Liver (tissue), 3 donors: ENCODE data around the gene PAK4.

Experiments
- FOXA2 ChIP-seq: IDR thresholded peaks from 2 replicates; pipeline ENCODE4 v1.6.1; 2016; ENCODE audit warnings: antibody characterized with exemption
- GABPA ChIP-seq, 2 donors: IDR thresholded peaks in 1 of 2; conservative IDR thresholded peaks in 1 of 2; 2 replicates each; pipeline ENCODE4 v1.6.1; 2016; ENCODE audit warnings: antibody characterized with exemption in 2 of 2, mild to moderate bottlenecking in 1 of 2, moderate library complexity in 1 of 2
- NR2F2 ChIP-seq: IDR thresholded peaks from 2 replicates; pipeline ENCODE4 v1.6.1; 2016; ENCODE audit warnings: antibody characterized with exemption
- RAD21 ChIP-seq, 2 donors: IDR thresholded peaks; 2 replicates each; pipeline ENCODE4 v1.6.1; 2016; ENCODE audit warnings: antibody characterized with exemption in 2 of 2, mild to moderate bottlenecking in 2 of 2
- TAF1 ChIP-seq: conservative IDR thresholded peaks from 2 replicates; pipeline ENCODE4 v1.6.1; 2016; ENCODE audit warnings: antibody characterized with exemption, mild to moderate bottlenecking
- YY1 ChIP-seq: IDR thresholded peaks from 2 replicates; pipeline ENCODE4 v1.6.1; 2016; ENCODE audit warnings: antibody characterized with exemption, mild to moderate bottlenecking
- TF ChIP-seq, protein P1 (sequence below): fragments of 150-350 bp; IDR thresholded peaks from 2 replicates; pipeline ENCODE4 v1.5.1; 2017; ENCODE audit warnings: improper control_type of control experiment, low read depth, low read length; ENCODE audit not compliant: missing input control
- TF ChIP-seq, protein P2 (sequence below): IDR thresholded peaks from 2 replicates; pipeline ENCODE4 v1.6.1; 2016; ENCODE audit warnings: antibody characterized with exemption
- donor health status: healthy.
- donor health status: healthy.

DNA sequence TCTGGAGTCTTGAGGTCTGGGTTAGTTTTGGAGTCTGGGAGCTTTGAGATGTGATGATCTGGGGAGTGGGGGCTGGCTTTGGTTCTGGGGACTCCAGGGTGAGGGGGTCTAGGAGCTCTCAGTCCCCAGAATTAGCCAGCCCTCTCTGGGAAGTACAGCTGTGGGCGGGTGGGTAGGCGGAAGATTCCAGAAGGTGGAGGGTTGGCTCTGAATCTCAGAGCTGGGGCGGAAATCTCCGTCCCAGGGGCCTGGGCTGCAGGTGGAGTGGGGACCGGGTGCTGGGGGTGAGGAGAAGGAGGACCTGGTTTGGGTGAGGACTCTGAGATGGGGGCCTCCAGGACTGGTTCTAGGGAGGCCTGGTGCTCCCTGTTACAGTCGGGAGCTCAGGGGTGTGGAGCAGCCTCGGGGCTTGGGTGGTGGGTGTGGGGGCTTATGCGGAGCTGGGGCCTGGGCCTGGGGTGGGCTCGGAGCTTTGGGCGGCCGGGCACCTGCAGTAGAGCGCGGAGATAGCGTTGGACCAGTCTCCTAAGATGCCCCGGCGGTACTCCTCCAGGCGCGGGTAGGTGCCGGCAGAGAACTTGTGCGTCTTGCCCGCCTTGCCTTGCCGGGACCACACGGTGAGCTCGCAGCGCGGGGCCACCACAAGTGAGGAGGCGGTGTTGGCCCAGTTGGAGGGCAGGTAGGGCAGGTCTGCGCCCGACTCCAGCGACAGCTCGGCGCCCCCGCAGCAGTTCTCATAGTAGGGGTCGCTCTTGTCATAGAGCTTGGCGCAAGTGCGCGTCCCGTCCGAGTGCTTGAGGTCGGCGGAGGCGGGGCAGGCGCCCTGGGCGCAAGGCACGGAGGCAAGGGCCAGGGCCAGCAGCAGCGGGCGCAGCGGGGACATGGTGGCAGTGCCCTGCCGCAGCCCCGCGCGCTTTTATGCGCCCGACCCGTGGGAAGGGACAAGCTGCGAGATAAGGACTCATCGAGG is 78.1 kb downstream of the PAK4 start, which contains the start of gene SYCN:
- TF ChIP-seq, protein P1, sequence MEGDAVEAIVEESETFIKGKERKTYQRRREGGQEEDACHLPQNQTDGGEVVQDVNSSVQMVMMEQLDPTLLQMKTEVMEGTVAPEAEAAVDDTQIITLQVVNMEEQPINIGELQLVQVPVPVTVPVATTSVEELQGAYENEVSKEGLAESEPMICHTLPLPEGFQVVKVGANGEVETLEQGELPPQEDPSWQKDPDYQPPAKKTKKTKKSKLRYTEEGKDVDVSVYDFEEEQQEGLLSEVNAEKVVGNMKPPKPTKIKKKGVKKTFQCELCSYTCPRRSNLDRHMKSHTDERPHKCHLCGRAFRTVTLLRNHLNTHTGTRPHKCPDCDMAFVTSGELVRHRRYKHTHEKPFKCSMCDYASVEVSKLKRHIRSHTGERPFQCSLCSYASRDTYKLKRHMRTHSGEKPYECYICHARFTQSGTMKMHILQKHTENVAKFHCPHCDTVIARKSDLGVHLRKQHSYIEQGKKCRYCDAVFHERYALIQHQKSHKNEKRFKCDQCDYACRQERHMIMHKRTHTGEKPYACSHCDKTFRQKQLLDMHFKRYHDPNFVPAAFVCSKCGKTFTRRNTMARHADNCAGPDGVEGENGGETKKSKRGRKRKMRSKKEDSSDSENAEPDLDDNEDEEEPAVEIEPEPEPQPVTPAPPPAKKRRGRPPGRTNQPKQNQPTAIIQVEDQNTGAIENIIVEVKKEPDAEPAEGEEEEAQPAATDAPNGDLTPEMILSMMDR = no peak
- TF ChIP-seq RAD21 (IDR thresholded peaks at IDR 0.05) = no peak
- no peak for TF ChIP-seq TAF1
- TF ChIP-seq GABPA (IDR thresholded peaks at IDR 0.05 in 1 of 2, conservative IDR thresholded peaks at IDR 0.05 in 1 of 2) = no peak
- no peak for TF ChIP-seq YY1
- no peak for TF ChIP-seq FOXA2
- no peak for TF ChIP-seq NR2F2
- TF ChIP-seq, protein P2, sequence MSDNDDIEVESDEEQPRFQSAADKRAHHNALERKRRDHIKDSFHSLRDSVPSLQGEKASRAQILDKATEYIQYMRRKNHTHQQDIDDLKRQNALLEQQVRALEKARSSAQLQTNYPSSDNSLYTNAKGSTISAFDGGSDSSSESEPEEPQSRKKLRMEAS = no peak
